WTC11 (cell line): Measurements from ENCODE around the gene RBFOX2.

Source experiments
- FOXJ3 ChIP-seq: sonication (generic); formaldehyde crosslinking; IDR thresholded peaks from 2 replicates; pipeline ENCODE4 v1.9.0; 2021; ENCODE audit warnings: missing genetic modification reagents, mild to moderate bottlenecking, borderline replicate concordance
- HMGXB4 ChIP-seq: sonication (generic); formaldehyde crosslinking; IDR thresholded peaks from 2 replicates; pipeline ENCODE4 v1.8.1; 2023; ENCODE audit warnings: mild to moderate bottlenecking, moderate library complexity, missing genetic modification reagents
- JUN ChIP-seq: sonication (generic); formaldehyde crosslinking; IDR thresholded peaks from 2 replicates; pipeline ENCODE4 v1.8.0; 2023; ENCODE audit warnings: mild to moderate bottlenecking, missing genetic modification reagents
- TF ChIP-seq, protein P1 (sequence below): sonication (generic); formaldehyde crosslinking; IDR thresholded peaks from 2 replicates; pipeline ENCODE4 v1.8.0; 2022; ENCODE audit warnings: missing genetic modification reagents

DNA sequence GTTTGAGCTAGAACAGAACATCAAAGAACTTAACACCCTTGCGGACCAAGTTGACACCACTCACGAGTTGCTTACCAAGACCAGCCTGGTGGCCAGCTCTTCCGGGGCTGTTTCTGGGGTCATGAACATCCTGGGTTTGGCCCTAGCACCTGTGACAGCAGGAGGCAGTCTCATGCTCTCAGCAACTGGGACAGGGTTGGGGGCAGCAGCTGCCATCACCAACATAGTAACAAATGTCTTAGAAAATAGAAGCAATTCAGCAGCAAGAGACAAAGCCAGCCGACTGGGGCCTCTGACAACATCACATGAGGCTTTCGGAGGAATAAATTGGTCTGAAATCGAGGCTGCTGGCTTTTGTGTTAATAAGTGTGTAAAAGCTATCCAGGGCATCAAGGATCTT lies 302.2 kb downstream of the RBFOX2 start:
- no peak for TF ChIP-seq FOXJ3 (CRISPR knock-in tag)
- no peak for TF ChIP-seq HMGXB4
- TF ChIP-seq, protein P1, sequence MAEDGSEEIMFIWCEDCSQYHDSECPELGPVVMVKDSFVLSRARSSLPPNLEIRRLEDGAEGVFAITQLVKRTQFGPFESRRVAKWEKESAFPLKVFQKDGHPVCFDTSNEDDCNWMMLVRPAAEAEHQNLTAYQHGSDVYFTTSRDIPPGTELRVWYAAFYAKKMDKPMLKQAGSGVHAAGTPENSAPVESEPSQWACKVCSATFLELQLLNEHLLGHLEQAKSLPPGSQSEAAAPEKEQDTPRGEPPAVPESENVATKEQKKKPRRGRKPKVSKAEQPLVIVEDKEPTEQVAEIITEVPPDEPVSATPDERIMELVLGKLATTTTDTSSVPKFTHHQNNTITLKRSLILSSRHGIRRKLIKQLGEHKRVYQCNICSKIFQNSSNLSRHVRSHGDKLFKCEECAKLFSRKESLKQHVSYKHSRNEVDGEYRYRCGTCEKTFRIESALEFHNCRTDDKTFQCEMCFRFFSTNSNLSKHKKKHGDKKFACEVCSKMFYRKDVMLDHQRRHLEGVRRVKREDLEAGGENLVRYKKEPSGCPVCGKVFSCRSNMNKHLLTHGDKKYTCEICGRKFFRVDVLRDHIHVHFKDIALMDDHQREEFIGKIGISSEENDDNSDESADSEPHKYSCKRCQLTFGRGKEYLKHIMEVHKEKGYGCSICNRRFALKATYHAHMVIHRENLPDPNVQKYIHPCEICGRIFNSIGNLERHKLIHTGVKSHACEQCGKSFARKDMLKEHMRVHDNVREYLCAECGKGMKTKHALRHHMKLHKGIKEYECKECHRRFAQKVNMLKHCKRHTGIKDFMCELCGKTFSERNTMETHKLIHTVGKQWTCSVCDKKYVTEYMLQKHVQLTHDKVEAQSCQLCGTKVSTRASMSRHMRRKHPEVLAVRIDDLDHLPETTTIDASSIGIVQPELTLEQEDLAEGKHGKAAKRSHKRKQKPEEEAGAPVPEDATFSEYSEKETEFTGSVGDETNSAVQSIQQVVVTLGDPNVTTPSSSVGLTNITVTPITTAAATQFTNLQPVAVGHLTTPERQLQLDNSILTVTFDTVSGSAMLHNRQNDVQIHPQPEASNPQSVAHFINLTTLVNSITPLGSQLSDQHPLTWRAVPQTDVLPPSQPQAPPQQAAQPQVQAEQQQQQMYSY = no peak
- no peak for TF ChIP-seq JUN (CRISPR knock-in tag)
